Measurements from ENCODE around the gene ARMH1. TPM values are rescaled to one million over a fixed set of nuclear protein-coding genes. Genes with fewer than 3 reads are reported as not detected.
A peak's percentile ranks its signal among the peaks of the same experiment; 100 is the strongest.

Gene ARMH1
- total and polyA plus RNA-seq, 2 donors from 2014 or later, result 3.4 to 3.9 TPM

DNA sequence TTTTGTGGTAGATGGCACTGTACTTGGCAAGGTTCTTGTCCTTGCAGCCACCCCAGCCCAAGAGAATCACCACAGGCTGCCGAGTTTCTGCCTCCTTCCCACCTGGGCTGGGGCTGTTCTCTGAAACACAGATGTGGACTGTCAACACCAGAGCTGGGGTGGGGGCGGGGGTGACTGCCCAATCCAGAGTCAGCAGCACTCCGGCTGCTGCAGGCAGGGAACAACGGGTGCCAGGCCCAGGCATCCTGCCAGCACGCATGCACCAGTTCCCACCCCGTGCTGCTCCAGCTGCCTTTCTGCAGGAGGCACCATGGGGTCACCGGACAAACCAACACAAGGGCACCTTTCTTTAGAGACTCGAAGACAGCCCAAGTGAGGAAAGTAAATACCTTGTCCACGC, 14.3 kb upstream of the ARMH1 start:
- FAIRE-seq (no peak), DNase-seq (peak in 2 of 5 donors; percentile 34 to 91)
- H3K36me3 ChIP-seq (ENCODE audit: control insufficient read depth in 2 of 3, insufficient read depth in 3 of 3, low read length in 3 of 3), result peaks cover 0 to 8% (median 3%) of the 10 kb centered on the region in 3 donors
- H3K9ac ChIP-seq (ENCODE audit: low read length in 3 of 3), result peak overlapping the region in 1 of 3 donors; percentile 67
- peak overlapping the region; percentile 2 to 74 for H3K27ac ChIP-seq (ENCODE audit: low read depth in 2 of 2, low read length in 2 of 2)
- intact Hi-C loops (cut with DNase I), result no loop called here
- no peaks in the 10 kb centered on the region for H3K27me3 ChIP-seq (ENCODE audit: control insufficient read depth, insufficient read depth, low read length)
- H3K9me3 ChIP-seq (ENCODE audit: control insufficient read depth in 2 of 3, insufficient read depth in 1 of 3, low read length in 3 of 3), result no peaks in the 10 kb centered on the region
- H3K4me1 ChIP-seq (ENCODE audit: control insufficient read depth in 2 of 3, insufficient read depth in 2 of 3, low read depth in 1 of 3, low read length in 3 of 3), result peaks cover 0 to 10% (median 2%) of the 10 kb centered on the region in 3 donors
- no peak overlapping the region for H3K4me3 ChIP-seq (ENCODE audit: low read length in 3 of 3)
- TF ChIP-seq, protein P1, sequence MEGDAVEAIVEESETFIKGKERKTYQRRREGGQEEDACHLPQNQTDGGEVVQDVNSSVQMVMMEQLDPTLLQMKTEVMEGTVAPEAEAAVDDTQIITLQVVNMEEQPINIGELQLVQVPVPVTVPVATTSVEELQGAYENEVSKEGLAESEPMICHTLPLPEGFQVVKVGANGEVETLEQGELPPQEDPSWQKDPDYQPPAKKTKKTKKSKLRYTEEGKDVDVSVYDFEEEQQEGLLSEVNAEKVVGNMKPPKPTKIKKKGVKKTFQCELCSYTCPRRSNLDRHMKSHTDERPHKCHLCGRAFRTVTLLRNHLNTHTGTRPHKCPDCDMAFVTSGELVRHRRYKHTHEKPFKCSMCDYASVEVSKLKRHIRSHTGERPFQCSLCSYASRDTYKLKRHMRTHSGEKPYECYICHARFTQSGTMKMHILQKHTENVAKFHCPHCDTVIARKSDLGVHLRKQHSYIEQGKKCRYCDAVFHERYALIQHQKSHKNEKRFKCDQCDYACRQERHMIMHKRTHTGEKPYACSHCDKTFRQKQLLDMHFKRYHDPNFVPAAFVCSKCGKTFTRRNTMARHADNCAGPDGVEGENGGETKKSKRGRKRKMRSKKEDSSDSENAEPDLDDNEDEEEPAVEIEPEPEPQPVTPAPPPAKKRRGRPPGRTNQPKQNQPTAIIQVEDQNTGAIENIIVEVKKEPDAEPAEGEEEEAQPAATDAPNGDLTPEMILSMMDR (IDR thresholded peaks at IDR 0.05; ENCODE audit: borderline replicate concordance, extremely low read depth, insufficient read depth), result no peak

DNA sequence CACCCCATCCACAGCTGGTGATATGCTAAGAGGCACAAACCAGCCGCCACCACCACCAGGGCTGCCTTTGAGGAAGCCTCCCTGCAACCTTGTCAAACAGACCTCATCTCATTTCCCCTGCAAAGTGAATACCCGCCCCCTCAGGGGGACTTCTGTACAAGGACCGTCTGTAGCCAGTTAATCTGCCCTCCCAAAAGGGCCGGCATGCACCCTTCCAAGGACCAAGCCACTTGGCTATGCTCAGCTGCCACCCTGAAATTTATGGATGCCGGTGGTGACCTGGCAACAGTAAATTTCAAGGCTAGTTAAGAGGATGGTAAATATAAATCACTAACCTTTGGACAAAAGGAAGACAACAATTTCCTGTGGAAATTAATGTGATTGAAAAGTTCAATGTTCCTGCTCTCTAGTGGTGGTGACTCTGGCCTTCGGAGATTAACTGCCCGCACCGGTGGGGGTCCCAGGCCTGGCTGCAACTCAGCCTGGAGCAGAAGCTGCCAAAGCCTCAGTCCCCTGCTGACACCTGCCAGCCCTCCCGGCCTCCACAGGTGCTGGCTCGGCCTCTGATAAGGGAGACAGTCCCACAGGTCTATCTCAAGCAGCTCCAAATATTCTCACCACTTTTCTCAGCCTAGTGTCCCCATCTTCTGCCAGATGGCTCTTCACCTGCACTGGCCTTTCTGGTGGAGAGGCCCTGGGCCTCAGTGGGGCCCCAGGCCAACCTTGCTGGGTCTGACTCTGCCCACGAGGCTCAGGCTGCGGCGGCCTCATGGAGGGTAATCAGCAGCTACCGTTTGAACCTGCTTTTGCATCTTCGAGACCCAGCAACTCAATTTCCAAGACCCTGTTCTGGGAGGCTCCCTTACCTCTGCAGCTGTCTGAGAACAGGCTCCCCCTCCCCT, 12.5 kb upstream of the ARMH1 start:
- peak overlapping the region in 1 of 2 donors; percentile 11 for H3K27ac ChIP-seq (ENCODE audit: low read depth in 2 of 2, low read length in 2 of 2)
- peaks cover 0 to 4% (median 1%) of the 10 kb centered on the region in 3 donors for H3K36me3 ChIP-seq (ENCODE audit: control insufficient read depth in 2 of 3, insufficient read depth in 3 of 3, low read length in 3 of 3)
- peak in 4 of 5 donors; percentile 77 to 83 (median 82) for DNase-seq
- H3K4me3 ChIP-seq (ENCODE audit: low read length in 3 of 3), result no peak overlapping the region
- no peak for FAIRE-seq
- TF ChIP-seq, protein P1 (IDR thresholded peaks at IDR 0.05; ENCODE audit: borderline replicate concordance, extremely low read depth, insufficient read depth), result no peak
- intact Hi-C loops (cut with DNase I), result no loop called here
- H3K9me3 ChIP-seq (ENCODE audit: control insufficient read depth in 2 of 3, insufficient read depth in 1 of 3, low read length in 3 of 3), result no peaks in the 10 kb centered on the region
- H3K27me3 ChIP-seq (ENCODE audit: control insufficient read depth, insufficient read depth, low read length), result no peaks in the 10 kb centered on the region
- peaks cover 0 to 10% (median 2%) of the 10 kb centered on the region in 3 donors for H3K4me1 ChIP-seq (ENCODE audit: control insufficient read depth in 2 of 3, insufficient read depth in 2 of 3, low read depth in 1 of 3, low read length in 3 of 3)
- no peak overlapping the region for H3K9ac ChIP-seq (ENCODE audit: low read length in 3 of 3)

DNA sequence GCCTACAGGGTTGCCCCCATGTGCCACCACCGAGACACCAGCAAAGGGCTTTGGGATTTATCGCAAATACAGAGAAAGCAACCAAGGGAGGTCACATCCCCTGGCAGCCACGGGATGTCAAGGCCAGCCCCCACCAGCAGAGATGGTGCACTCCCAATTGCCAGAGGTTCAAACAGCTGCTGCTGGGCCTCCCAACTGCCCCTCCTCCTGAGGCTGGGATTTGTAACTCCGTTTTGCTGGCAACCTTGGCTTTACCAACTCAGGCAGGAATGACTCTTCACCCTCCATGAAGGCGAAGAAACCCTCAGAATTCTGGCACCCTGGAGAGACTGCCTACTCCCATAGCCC, 11.9 kb upstream of the ARMH1 start:
- Histone ChIP-seq H3K27ac (ENCODE audit: low read depth in 2 of 2, low read length in 2 of 2) (peak overlapping the region in 1 of 2 donors; percentile 11), H3K36me3 (ENCODE audit: control insufficient read depth in 2 of 3, insufficient read depth in 3 of 3, low read length in 3 of 3) (peaks cover 0 to 4% (median 0%) of the 10 kb centered on the region in 3 donors), H3K4me1 (ENCODE audit: control insufficient read depth in 2 of 3, insufficient read depth in 2 of 3, low read depth in 1 of 3, low read length in 3 of 3) (peaks cover 0 to 10% (median 2%) of the 10 kb centered on the region in 3 donors), H3K4me3 (ENCODE audit: low read length in 3 of 3) (no peak overlapping the region), H3K9me3 (ENCODE audit: control insufficient read depth in 2 of 3, insufficient read depth in 1 of 3, low read length in 3 of 3) (no peaks in the 10 kb centered on the region), H3K27me3 (ENCODE audit: control insufficient read depth, insufficient read depth, low read length) (no peaks in the 10 kb centered on the region), H3K9ac (ENCODE audit: low read length in 3 of 3) (no peak overlapping the region)
- FAIRE-seq (no peak), DNase-seq (no peak)
- TF ChIP-seq, protein P1 (IDR thresholded peaks at IDR 0.05; ENCODE audit: borderline replicate concordance, extremely low read depth, insufficient read depth), result no peak
- intact Hi-C loops (cut with DNase I), result no loop called here
